Ovary (tissue), 9 donors: ENCODE measurements around the gene DIP2C. TPM values are rescaled to one million over a fixed set of nuclear protein-coding genes. Genes with fewer than 3 reads are reported as not detected.

Experiments used
- DNase-seq, 5 donors: peaks; one replicate each; pipeline ENCODE4 v3.0.0-alpha.2; 2019 to 2020
- H3K27ac ChIP-seq, 2 donors: fragments of 200-600 bp; one replicate each; pipeline versions ENCODE4 v1.5.1 to v1.8.0; 2019 to 2022
- H3K27me3 ChIP-seq: fragments of 200-600 bp; one replicate; pipeline ENCODE4 v1.8.0; 2022
- H3K36me3 ChIP-seq: fragments of 200-600 bp; sonication (generic); one replicate; pipeline ENCODE4 v1.5.1; 2019
- H3K4me1 ChIP-seq: one replicate; pipeline ENCODE4 v1.8.1; 2013; ENCODE audit warnings: mild to moderate bottlenecking, moderate library complexity; ENCODE audit not compliant: insufficient read depth
- H3K4me3 ChIP-seq: fragments of 200-600 bp; sonication (generic); one replicate; pipeline ENCODE4 v1.5.1; 2017
- H3K9me3 ChIP-seq, 2 donors: fragments of 200-600 bp in 1 of 2; sonication (generic) in 1 of 2; one replicate each; pipeline versions ENCODE4 v1.5.1 to v1.8.1; 2013 to 2019; ENCODE audit warnings: mild to moderate bottlenecking in 1 of 2, moderate library complexity in 1 of 2
- EP300 ChIP-seq: sonication (generic); formaldehyde crosslinking; IDR thresholded peaks from one replicate; pipeline ENCODE4 v1.6.1; 2017; ENCODE audit warnings: antibody characterized with exemption
- POLR2A ChIP-seq: fragments of 450-650 bp; IDR thresholded peaks from one replicate; pipeline ENCODE4 v1.6.1; 2017; ENCODE audit warnings: antibody characterized with exemption, mild to moderate bottlenecking, moderate library complexity
- WGBS, 3 donors: extraction: QIAGEN DNeasy Blood & Tissue Kit in 1 of 3; methylation state at CpG; one replicate each; pipeline versions ENCODE4 v1.1.5 to v1.1.7; 2013 to 2017; 5-methylcytosine and 5-hydroxymethylcytosine counted together
- intact Hi-C, 4 donors: fragments of 100-400 bp; cut with DNase I; formaldehyde crosslinking; loops; one replicate each; pipeline versions ENCODE4 v1.11.0 to v1.15.1; 2022 to 2023
- polyA plus RNA-seq, 2 donors: library from polyadenylated mRNA; stranded (reverse); fragments of 200-250 nt in 1 of 2; fragments of 350-450 nt in 1 of 2; fragmentation: Illumina TruSeq in 1 of 2; extraction: RNeasy Lipid Tissue Mini Kit (QIAGEN cat#74804) in 1 of 2; gene quantifications; one replicate each; pipeline ENCODE4 v1.2.3, GENCODE V29; 2013 to 2014
- total RNA-seq, 7 donors: library from RNA; depleted of rRNA in 2 of 7; stranded (reverse); fragments of >200 nt in 2 of 7; fragmentation: NEBNext Ultra II Directional in 3 of 7; extraction: Animal tissue kit (Norgen Biotek cat#: 25700) in 3 of 7; gene quantifications; one replicate each; pipeline versions ENCODE4 v1.1.0 to v1.2.4, GENCODE V29; 2016 to 2023
- TF ChIP-seq, protein P1 (sequence below), 3 donors: fragments of 450-650 bp in 2 of 3; fragments of 200-600 bp in 1 of 3; IDR thresholded peaks; one replicate each; pipeline versions ENCODE4 v1.5.1 to v1.8.0; 2016 to 2022; ENCODE audit warnings: antibody characterized with exemption in 3 of 3, mild to moderate bottlenecking in 1 of 3
- donor health status: DM: no; HTN: no; CAD: no; lungs with moderate emphysema.
- donor health status: DM: no; HTN: no; CAD: no.
- donor health status: Bipolar disorder and iron deficiency.
- donor health status: DM: yes; HTN: yes; CAD: no.
- donor health status: DM: no; HTN: no; CAD: no.
- donor health status: DM: yes; HTN: yes; CAD: no.

Gene DIP2C
- total and polyA plus RNA-seq, 9 donors: 10.1 to 29.4 (median 22.2) TPM

DNA sequence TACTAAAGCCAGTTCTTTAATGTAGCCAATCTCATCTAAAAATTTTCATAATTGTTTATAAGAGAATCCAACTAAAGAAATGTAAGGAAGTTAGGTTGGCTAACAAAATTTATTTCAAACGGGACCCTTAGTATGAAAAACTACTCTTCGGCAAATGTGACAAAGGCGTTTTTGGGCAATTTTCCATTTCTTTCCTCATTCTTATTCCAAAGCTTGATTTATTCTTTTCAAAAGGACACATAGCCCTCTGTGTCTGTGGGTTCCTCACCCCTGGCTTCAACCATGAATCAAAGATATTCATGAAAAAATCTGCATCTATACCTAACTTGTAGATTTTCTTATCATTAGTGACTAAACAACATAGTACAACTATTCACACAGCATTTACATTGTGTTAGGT, 358.3 kb downstream of the DIP2C start:
- intact Hi-C loops: loop anchor here in 1 of 4 donors (5.0 kb wide), 1 partner anchor 46 kb away; no protein-coding TSS in a partner anchor
- Histone ChIP-seq H3K9me3 (no peaks in the 10 kb centered on the region), H3K27ac (no peak overlapping the region), H3K36me3 (no peaks in the 10 kb centered on the region), H3K27me3 (no peaks in the 10 kb centered on the region), H3K4me3 (no peak overlapping the region), H3K4me1 (peaks cover 2% of the 10 kb centered on the region)
- 80 to 90% (median 89%) methylated on average over 3 of the region's 3 CpGs for WGBS, 3 donors
- TF ChIP-seq, protein P1, sequence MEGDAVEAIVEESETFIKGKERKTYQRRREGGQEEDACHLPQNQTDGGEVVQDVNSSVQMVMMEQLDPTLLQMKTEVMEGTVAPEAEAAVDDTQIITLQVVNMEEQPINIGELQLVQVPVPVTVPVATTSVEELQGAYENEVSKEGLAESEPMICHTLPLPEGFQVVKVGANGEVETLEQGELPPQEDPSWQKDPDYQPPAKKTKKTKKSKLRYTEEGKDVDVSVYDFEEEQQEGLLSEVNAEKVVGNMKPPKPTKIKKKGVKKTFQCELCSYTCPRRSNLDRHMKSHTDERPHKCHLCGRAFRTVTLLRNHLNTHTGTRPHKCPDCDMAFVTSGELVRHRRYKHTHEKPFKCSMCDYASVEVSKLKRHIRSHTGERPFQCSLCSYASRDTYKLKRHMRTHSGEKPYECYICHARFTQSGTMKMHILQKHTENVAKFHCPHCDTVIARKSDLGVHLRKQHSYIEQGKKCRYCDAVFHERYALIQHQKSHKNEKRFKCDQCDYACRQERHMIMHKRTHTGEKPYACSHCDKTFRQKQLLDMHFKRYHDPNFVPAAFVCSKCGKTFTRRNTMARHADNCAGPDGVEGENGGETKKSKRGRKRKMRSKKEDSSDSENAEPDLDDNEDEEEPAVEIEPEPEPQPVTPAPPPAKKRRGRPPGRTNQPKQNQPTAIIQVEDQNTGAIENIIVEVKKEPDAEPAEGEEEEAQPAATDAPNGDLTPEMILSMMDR (IDR thresholded peaks at IDR 0.05): no peak
- no peak for TF ChIP-seq EP300
- TF ChIP-seq POLR2A: no peak
- DNase-seq: no peak

DNA sequence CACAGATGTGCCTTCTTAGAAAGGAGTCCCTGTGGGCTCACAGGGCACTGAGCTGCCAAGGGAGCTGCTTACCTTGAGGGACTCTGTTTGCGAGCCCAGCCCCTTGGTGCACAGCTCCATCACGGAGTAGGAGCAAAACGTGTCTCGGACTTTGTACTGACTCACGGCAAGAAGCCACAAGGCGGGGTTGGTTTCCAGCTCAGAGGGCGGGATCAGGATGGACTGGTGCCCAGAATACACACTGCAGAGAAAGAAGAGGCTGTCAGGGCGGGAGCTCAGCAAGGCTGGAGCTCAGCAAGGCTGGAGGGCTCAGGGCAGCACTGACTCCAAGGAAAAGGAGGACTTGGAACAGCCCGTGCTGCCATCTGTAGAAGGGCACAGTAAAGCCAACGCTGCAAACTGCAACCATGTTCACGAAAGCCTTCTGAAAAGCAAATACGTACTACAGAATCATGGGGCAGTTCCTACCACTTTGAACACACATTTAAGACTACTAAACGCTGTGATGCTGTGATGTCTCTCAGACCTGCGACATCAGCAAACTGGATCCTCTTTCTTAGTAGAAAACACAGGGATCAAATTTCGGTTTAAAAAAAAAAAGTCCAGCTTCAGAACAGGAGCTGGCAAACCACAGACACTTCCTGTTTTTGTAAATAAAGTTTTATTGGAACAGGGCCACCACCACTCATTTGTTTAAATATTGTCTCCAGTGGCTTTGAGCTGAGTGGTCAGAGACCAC, 359.9 kb downstream of the DIP2C start:
- 6 to 13% (median 8%) methylated on average over 14 to 15 of the region's 15 CpGs for WGBS, 3 donors
- Histone ChIP-seq H3K9me3 (no peaks in the 10 kb centered on the region), H3K27me3 (no peaks in the 10 kb centered on the region), H3K4me3 (no peak overlapping the region), H3K4me1 (peaks cover 2% of the 10 kb centered on the region), H3K27ac (no peak overlapping the region), H3K36me3 (no peaks in the 10 kb centered on the region)
- peak; percentile 85 to 90 (median 87) for DNase-seq
- intact Hi-C loops: loop anchor here in 1 of 4 donors (5.0 kb wide), 1 partner anchor 48 kb away; no protein-coding TSS in a partner anchor
- no peak for TF ChIP-seq EP300
- TF ChIP-seq, protein P1 (IDR thresholded peaks at IDR 0.05): no peak
- no peak for TF ChIP-seq POLR2A

DNA sequence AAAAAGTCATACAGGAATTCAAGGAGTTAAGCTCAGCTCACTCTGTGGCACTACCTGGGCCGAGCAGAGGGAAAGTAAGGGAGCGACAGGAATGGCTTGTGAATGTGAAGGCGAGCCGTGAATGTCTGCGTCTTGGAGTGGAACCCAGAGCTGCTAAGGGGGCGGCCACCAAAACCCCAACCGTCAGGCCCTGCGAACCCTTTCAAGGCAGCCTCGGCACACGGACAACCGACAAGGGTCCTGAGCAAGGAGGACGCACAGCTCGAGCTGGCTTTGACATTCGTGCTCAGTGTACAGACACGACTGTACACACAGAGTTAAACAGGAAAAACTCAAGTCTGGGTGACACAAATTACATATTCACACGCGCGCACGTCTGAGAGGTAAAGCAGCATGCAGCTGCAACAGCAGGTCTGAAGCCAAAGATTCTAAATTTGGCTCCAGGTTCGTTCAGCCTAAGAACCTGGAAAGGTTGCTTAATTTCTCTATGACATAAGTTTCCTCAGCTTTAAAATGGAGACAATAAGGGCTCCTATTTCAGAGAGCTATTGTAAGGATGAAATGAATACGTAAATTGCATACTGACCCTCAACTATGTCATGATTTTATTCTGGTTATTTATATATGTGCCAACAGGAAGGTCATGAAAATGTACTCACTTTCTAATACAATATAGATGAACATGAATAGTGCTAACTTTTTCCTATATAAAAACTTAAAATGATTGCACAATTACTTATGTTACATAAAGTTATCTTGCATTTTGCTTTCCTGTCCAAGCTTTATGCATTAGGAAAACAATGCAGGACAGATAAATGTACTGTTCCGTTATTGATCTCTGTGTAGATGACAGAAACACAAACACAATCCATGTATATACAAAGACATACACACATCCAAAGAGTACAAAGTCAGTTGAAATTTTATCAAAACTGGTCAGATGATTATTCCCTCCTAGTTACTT, 361.3 kb downstream of the DIP2C start:
- TF ChIP-seq, protein P1 (IDR thresholded peaks at IDR 0.05): no peak
- no peak for TF ChIP-seq POLR2A
- no peak for TF ChIP-seq EP300
- no peaks in the 10 kb centered on the region for H3K9me3 ChIP-seq
- H3K4me1 ChIP-seq: peaks cover 2% of the 10 kb centered on the region
- 94 to 95% (median 95%) methylated on average over 22 of the region's 22 CpGs for WGBS, 3 donors
- H3K36me3 ChIP-seq: no peaks in the 10 kb centered on the region
- H3K27ac ChIP-seq: no peak overlapping the region
- H3K4me3 ChIP-seq: no peak overlapping the region
- H3K27me3 ChIP-seq: no peaks in the 10 kb centered on the region
- no peak for DNase-seq
- intact Hi-C loops: no loop called here

DNA sequence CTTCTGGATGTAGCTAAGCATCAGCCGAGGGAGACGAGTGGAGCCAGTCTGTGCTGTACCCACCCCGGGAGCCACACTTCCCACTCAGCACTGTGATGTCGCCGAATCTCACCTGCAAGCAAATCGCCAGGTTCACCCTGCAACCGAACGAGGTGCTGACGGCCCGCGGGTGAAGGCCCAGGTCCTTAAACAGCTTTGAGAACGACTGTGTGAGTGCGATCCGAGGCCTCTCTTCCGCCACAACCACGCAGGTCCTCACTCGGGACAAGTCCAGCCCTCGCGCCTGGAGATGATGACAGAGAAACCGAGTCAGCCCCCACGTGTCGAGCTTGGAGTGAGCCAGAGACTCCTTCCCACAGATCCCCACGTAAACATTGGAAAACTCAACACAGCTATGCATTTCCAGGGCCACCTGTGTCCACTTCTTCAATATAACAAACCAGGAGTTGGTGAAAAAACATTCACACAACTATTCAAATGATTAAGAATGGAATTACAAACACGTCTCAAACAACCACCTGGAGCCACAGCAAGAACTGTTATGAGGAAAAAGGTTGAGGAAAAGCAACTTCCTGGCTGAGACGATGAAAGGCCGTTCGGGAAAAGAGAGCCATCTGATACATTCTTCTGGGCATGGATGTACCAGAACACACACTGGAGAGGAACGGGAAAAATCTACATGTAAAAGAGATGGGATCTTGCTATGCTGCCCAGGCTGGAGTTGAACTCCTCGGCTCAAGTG, 362.4 kb downstream of the DIP2C start:
- 91 to 92% (median 92%) methylated on average over 29 of the region's 29 CpGs for WGBS, 3 donors
- Histone ChIP-seq H3K36me3 (no peaks in the 10 kb centered on the region), H3K4me1 (peaks cover 2% of the 10 kb centered on the region), H3K9me3 (no peaks in the 10 kb centered on the region), H3K4me3 (no peak overlapping the region), H3K27ac (no peak overlapping the region), H3K27me3 (no peaks in the 10 kb centered on the region)
- DNase-seq: no peak
- TF ChIP-seq EP300 (no peak), POLR2A (no peak)
- TF ChIP-seq, protein P1 (IDR thresholded peaks at IDR 0.05): no peak
- intact Hi-C loops: no loop called here
